C1 segment of cervical spinal cord (tissue), 14 donors: ENCODE measurements around the gene ALOX15B.
A peak's percentile ranks its signal among the peaks of the same experiment; 100 is the strongest.

Source experiments
- DNase-seq, 14 donors: peaks; one replicate each; lab custom pipeline; 2025; lab: John Stamatoyannopoulos, UW

ALOX15B gene

GRCh38 chr17:8038954-8039610, at the start of gene ALOX15B:
Gene ALOX15B, plus strand, starts transcription at chr17:8039059. Its CDS starts 97 bp downstream, at chr17:8039156.
- no peak for DNase-seq

- peak; percentile 14 to 77 (median 62) for DNase-seq
These were observed 48.8 kb upstream of the ALOX15B start for GRCh38 chr17:7989781-7990655.

DNA sequence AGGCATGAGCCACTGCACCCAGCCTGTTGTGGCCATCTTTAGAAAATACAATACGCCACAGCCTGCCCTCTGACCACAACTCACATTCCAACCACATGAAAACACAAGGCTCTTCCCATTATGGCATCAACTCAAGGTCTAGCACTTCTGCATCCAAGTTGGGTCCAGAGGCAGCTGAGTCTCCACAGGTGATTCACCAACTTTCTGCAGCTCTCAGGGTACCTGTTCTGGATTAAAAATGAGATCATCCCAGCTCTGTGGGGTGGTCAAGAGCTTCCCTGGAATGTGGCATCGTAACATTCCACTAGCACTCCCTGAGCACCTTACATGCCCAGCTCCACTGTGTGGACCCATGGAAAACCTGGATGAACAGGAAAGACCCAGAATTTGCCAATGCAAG, 46.3 kb upstream of the ALOX15B start:
- no peak for DNase-seq

DNA sequence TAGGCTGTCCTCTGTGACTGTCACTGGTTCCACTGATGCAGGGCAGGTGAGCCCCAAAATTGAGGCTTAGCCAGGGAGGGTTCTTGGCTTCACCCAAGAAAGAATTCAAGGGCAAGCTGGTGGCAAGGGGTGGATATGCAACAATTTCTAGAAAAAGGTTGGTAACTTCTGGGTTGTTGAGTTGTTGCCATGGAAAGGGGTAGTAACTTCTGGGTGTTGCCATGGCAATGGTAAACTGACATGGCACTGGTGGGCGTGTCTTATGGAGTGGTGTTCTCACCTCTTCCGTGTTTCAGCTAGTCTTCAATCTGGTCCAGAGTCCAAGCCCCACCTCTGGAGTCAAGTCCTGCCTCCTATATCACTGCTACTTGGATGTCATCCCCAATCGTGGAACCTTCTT, 45.9 kb upstream of the ALOX15B start:
- DNase-seq: no peak

DNA sequence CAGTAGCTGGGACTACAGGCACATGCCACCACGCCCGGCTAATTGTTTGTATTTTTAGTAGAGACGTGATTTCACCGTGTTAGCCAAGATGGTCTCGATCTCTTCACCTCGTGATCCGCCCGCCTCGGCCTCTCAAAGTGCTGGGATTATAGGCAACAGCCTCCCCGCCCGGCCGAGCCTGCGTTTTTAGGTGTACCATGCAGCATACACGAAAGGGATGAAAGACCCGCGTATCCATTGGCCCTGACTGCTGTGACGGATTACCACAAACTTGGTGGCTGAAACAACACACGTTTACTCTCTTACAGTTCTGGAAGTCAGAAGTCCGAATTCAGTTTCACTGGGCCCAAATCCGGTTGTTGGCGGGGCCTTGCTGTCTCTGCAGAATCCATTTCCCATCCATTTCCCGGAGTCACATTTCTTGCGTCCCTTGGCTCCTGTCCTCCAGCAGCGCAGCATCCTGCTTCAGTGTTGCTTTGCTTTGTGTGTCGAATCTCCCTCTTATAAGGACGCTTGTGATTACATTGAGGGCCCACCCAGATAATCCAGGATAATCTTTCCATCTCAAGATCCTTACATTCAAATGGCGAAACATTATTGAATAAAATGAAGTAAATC, 44.8 kb upstream of the ALOX15B start:
- no peak for DNase-seq

DNA sequence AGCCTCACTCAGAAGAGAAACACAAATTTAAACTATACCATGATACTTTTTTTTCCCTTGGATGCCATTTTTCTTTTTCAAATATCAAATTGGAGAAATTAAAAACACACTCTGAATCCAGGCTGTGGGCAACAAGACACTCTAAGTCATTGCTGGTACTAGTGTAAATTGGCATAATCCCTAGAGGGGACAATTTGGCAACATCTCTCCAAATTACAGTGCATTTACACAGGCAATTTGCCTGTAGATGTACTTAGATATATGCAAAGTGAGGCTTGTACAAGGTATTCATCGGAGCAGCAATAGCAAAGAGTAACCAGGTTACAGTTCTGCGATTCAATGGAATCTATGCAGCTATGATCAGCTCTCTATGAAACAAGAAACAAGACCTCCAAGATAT, 43.1 kb upstream of the ALOX15B start:
- no peak for DNase-seq

DNA sequence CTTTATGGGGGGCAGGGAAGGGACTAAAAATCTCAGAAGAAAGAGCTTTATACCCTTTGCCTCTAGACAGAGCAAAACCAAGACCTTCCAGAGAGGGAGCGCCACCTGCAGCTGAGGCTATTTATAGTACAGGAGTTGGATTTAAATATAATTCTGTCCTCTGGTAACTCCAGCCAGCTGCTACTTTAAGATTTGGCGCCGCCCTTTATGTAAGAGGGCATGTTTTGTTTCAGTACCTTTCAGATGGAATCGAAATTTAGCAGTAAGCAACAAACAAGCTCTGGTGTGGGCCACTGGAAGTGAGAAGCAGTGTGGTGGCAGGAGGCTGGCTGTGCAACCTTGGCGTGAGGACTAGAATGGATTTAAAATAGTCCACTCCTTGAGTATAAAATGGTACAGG, 41.7 kb upstream of the ALOX15B start:
- DNase-seq: no peak

- DNase-seq: peak in 3 of 14 donors; percentile 6 to 22 (median 12)
These were observed 36.7 kb upstream of the ALOX15B start, which contains the start of gene GUCY2D for GRCh38 chr17:8001976-8002720. Gene GUCY2D, plus strand, starts transcription at chr17:8002615. Its CDS starts 433 bp downstream, at chr17:8003048.

DNA sequence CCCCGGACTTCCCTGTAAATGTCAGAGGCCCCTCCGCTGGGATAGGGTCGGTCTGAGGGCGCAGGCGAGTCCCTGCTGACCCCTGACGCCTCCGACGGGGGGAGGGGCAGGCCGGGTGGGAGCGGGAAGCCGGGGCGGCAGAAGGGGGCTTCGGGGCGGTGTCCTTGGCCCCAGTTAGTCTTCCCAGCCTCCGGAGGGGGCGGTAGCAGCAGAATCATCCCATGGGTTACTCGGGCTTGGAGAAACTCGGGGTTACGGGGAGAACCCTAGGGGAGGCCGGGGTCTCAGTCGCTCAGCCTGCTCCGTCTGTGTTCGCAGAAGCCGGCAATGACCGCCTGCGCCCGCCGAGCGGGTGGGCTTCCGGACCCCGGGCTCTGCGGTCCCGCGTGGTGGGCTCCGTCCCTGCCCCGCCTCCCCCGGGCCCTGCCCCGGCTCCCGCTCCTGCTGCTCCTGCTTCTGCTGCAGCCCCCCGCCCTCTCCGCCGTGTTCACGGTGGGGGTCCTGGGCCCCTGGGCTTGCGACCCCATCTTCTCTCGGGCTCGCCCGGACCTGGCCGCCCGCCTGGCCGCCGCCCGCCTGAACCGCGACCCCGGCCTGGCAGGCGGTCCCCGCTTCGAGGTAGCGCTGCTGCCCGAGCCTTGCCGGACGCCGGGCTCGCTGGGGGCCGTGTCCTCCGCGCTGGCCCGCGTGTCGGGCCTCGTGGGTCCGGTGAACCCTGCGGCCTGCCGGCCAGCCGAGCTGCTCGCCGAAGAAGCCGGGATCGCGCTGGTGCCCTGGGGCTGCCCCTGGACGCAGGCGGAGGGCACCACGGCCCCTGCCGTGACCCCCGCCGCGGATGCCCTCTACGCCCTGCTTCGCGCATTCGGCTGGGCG, 35.9 kb upstream of the ALOX15B start:
- DNase-seq: no peak

DNA sequence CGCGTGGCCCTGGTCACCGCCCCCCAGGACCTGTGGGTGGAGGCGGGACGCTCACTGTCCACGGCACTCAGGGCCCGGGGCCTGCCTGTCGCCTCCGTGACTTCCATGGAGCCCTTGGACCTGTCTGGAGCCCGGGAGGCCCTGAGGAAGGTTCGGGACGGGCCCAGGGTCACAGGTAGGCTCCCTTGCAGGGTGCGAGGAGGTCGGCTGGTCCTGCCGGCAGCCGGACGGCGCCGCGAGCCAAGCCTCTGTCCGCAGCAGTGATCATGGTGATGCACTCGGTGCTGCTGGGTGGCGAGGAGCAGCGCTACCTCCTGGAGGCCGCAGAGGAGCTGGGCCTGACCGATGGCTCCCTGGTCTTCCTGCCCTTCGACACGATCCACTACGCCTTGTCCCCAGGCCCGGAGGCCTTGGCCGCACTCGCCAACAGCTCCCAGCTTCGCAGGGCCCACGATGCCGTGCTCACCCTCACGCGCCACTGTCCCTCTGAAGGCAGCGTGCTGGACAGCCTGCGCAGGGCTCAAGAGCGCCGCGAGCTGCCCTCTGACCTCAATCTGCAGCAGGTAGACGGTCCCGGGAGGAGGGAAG, 35.2 kb upstream of the ALOX15B start:
- no peak for DNase-seq

- DNase-seq: no peak
These were observed 34.0 kb upstream of the ALOX15B start for GRCh38 chr17:8004899-8005298.

DNA sequence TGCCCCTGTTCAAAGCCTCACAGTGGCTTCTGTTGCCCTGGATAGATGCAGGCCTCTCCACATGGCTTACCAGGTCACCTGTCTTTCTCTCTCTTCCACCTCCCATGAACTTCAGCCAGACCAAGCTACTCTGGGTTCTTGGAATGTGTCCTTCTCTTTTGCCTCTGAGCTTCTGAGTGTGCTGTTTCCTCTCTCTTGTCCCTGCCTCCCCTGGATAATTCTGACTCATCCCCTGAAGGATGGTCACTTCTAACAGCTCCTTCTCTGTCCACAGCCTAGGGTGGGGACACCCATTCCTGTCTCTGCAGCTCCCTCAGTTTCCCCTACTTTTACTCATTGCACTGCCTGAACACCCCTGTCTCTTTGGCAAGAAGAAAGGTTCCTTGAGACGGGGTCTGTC, 33.5 kb upstream of the ALOX15B start:
- DNase-seq: no peak

DNA sequence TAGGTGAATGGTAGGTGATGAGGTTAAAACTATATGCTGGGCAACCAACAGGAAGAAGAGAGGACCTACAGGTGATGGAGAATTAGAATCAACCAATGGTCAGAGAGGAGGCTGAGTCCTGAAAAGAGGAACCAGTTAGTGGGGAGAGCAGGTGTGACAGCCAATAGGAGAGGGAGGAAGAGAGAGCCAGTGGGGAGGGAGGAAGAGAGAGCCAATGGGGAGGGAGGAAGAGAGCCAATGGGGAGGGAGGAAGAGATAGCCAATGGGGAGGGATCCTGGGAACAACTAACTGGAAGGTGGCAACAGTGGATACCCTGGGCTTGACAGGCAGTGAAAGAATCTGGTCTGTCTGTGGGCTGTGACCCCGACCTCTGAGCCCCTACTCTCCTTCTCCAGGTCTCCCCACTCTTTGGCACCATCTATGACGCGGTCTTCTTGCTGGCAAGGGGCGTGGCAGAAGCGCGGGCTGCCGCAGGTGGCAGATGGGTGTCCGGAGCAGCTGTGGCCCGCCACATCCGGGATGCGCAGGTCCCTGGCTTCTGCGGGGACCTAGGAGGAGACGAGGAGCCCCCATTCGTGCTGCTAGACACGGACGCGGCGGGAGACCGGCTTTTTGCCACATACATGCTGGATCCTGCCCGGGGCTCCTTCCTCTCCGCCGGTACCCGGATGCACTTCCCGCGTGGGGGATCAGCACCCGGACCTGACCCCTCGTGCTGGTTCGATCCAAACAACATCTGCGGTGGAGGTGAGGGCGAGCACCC, 32.7 kb upstream of the ALOX15B start:
- DNase-seq: no peak

DNA sequence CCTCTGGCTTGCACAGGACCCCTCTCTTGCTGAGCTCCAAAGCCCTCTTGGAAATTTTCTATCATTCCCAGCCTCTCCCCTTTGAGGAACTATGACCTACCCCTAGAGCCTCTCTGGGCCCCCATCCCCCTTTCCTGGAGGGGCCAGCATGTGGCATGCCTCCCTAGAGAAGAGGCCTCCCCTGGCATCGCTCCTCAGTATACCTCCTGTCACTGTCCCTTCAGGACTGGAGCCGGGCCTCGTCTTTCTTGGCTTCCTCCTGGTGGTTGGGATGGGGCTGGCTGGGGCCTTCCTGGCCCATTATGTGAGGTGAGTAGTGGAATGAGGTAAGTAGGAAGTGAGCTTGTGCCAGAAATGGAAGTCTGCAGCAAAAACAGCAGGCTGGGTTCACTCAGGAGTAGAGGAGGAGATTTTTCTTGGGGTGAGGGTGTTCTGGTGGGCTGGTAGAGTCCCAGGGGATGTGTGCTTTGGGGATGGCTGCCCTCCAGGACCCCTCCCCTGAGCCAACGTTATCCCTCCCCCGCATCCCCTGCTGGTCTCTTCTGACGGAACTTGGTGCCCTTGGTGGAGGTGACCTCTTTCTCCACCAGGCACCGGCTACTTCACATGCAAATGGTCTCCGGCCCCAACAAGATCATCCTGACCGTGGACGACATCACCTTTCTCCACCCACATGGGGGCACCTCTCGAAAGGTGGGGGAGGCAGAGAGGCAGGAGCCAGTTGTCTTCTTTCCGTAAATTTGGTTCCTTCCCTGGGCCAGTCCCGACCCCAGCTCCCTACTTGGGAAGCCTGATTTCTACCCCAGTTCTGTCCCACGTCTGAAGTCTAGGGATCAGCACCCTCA, 31.8 kb upstream of the ALOX15B start:
- no peak for DNase-seq

DNA sequence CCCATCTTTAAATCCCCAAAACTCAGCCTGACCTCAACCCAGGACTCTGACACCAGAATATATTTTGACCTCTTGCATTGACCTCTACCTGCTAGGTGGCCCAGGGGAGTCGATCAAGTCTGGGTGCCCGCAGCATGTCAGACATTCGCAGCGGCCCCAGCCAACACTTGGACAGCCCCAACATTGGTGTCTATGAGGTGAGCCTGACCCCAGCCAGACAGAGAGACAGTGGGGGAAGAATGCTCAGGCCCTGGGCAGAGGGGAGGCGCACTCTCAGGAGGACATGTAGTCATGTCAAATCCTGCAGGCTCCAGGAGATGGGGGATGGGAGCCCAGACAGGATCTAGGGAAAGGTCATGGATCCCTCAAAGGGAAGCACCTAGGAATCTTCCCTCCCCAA, 31.0 kb upstream of the ALOX15B start:
- DNase-seq: no peak

DNA sequence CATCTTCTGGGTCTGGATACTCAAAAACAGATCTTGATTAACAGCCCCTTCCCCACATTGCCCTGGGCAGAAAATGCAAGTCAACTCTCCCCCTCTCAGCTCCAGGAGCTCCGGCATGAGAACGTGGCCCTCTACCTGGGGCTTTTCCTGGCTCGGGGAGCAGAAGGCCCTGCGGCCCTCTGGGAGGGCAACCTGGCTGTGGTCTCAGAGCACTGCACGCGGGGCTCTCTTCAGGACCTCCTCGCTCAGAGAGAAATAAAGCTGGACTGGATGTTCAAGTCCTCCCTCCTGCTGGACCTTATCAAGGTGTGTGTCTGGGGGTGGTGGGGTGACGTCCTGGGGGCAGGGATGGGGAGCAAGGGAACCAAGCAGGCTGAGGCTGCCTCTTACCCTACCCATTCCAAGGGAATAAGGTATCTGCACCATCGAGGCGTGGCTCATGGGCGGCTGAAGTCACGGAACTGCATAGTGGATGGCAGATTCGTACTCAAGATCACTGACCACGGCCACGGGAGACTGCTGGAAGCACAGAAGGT, 26.7 kb upstream of the ALOX15B start:
- DNase-seq: no peak

DNA sequence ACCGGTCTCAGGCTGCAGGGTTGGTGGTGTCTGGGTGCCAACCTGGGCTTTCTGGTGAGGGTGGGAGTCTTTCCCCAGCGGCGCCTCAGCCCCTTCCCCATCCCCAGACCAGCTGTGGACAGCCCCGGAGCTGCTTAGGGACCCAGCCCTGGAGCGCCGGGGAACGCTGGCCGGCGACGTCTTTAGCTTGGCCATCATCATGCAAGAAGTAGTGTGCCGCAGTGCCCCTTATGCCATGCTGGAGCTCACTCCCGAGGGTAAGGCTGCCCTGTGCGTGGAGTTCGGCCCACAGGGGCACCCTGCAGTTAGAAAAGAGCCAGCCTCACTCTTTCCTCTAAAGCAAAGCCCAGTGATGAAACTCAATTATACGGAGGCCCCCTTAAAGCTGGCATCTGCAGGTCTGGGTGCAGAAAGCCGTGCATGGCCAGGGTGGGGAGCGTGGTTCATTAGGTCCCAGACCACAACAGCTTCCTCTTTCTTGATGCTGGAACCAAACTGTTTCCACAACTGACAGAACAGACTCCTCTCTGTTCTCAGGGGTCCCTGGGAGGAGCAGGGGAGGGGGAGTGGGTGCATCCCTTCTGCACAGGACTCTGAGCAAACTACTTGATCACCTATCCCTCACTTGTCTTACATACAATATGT, 25.7 kb upstream of the ALOX15B start:
- DNase-seq: no peak
